Adipocyte (in vitro differentiated cells): ENCODE measurements around the gene MFRP.

Source experiments
- DNase-seq: peaks from one replicate; pipeline ENCODE4 v3.0.0-alpha.2; 2015; ENCODE audit warnings: low read depth
- H3K27me3 ChIP-seq: replicated peaks from 2 replicates; pipeline ENCODE4 v1.7.0; 2013; ENCODE audit warnings: mild to moderate bottlenecking, low read length, moderate library complexity; ENCODE audit not compliant: control insufficient read depth, insufficient read depth
- H3K36me3 ChIP-seq: 2 replicates; pipeline ENCODE4 v1.7.0; 2013; ENCODE audit warnings: low read length, mild to moderate bottlenecking, moderate library complexity; ENCODE audit not compliant: control insufficient read depth, insufficient read depth, severe bottlenecking
- H3K4me1 ChIP-seq: 2 replicates; pipeline ENCODE4 v1.7.0; 2013; ENCODE audit warnings: mild to moderate bottlenecking, low read length, moderate library complexity; ENCODE audit not compliant: control insufficient read depth, insufficient read depth
- H3K4me3 ChIP-seq: 2 replicates; pipeline ENCODE4 v1.7.0; 2013; ENCODE audit warnings: mild to moderate bottlenecking, low read length, moderate library complexity
- H3K9ac ChIP-seq: 2 replicates; pipeline ENCODE4 v1.7.0; 2013; ENCODE audit warnings: mild to moderate bottlenecking, low read length, moderate library complexity
- H3K9me3 ChIP-seq: 2 replicates; pipeline ENCODE4 v1.7.0; 2013; ENCODE audit warnings: mild to moderate bottlenecking, low read length, moderate library complexity; ENCODE audit not compliant: control insufficient read depth

The MFRP gene

DNA sequence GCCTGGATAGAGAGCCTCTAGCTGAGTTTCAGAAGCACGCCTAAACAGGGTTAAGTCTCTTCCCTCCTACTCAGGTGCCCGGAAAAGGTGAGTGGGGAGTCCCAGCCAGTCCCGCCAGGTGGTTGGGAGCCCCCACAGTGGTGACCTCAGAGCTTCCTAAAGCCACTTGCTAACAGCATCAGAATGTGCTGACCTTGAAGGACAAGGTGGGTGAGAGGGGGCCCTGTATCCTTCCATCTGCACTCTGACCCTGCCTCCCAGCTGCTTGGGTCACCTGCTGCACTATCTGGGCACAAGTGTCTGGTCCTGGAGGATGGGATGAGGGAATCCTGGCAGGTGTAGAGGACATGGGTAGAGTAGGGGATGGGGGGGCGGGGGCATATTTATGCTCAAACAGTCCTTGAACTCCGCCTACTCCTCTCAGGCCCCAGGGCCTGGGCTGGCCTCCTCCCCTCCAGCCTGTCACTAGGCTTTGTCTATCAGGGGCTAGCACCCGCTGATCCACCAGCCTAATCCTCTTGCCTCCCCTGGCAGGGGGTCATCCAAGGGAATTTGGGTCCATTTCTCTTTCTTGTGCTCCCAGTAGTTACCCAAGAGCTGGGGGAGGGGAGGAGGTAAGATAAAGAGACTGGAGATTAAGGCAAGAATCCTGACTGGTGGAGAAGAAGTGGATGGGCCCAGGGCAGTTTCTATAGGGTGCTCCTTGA, 31.6 kb upstream of the MFRP start:
- DNase-seq = no peak
- Histone ChIP-seq H3K4me3 (no peak overlapping the region), H3K4me1 (peaks cover 41% of the 10 kb centered on the region), H3K9me3 (no peaks in the 10 kb centered on the region), H3K36me3 (no peaks in the 10 kb centered on the region), H3K27me3 (no peaks in the 10 kb centered on the region), H3K9ac (no peak overlapping the region)

- no peak for DNase-seq
- H3K4me3 ChIP-seq = no peak overlapping the region
- H3K9ac ChIP-seq = no peak overlapping the region
- no peaks in the 10 kb centered on the region for H3K36me3 ChIP-seq
- no peaks in the 10 kb centered on the region for H3K9me3 ChIP-seq
- no peaks in the 10 kb centered on the region for H3K27me3 ChIP-seq
- peaks cover 41% of the 10 kb centered on the region for H3K4me1 ChIP-seq
These were observed 30.8 kb upstream of the MFRP start for GRCh38 chr11:119377112-119377901.

DNA sequence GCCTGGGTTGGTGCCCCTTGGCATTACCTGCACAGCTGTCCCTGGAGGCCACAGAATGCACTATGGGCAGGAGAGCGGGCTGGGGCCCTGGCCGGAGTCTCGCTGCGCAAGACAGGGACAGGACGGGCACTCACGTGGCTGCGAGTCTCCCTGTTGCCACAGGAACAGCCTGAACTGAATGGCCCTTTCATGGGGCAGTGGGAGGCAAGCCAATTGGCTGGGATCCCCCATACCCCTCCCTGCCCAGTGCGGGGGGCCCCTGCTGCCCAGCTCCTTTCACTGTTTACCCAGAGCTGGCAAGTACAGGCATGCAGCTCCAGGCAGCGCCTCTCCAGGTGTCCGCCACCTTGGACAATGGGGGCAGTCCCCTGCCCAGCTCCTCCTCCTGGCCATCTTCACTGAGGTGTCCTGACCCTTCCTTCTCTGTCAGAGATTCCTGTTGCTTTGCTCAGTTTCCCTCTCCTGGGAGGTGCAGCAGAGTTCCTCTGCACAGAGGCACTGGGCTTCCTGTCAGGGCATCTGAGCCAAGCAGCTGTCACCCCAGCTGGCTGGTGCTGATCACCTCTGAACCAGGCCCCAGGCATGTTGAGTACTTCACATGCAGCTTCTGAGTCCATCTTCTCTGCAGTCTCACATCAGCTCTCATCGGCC, 29.8 kb upstream of the MFRP start:
- H3K36me3 ChIP-seq = no peaks in the 10 kb centered on the region
- no peaks in the 10 kb centered on the region for H3K9me3 ChIP-seq
- peaks cover 34% of the 10 kb centered on the region for H3K4me1 ChIP-seq
- peak overlapping the region; percentile 7 for H3K9ac ChIP-seq
- H3K27me3 ChIP-seq = no peaks in the 10 kb centered on the region
- no peak for DNase-seq
- H3K4me3 ChIP-seq = no peak overlapping the region

DNA sequence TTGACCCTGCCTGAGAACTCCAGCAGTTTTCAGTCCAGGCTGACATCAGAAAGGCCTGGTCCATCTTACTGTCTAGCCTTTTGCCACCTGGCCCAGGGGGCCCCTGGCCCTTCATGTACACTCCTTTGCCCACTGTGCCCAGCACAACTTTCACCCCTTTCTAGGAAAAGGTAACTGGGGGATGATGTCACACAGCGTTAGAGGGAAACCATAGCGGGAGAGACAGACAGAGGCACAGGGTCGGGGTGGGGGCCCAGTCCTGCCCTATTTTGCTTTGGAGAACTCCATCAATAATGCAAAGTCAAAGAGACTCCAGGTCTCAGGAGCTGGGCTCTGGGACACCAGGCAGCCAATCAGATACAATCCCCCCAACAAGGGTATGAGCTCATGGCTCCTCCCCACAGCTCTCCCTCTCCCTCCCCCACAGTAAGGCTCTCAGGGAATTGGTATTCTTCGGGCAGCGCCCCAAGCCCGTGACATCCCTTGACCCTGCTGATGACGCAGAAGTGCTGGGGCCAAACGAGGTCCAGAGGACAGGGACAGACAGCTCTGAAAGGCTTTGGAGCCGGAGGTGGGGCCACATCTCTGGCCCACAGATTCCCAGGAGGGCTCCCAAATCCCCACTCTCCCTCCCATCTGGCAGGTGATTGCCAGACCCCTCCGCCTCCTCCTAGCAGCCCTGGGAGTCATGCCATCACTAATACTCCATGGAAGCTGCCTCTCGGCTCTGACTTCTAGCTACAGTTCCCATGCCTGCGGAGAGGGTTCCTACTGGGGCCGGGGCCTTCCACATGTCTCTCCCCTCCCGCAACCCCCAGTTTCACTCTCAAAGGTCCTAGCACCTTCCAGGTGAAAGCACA, 29.1 kb upstream of the MFRP start:
- no peak overlapping the region for H3K4me3 ChIP-seq
- H3K9ac ChIP-seq = peak overlapping the region; percentile 7
- H3K27me3 ChIP-seq = no peaks in the 10 kb centered on the region
- DNase-seq = no peak
- H3K9me3 ChIP-seq = no peaks in the 10 kb centered on the region
- H3K4me1 ChIP-seq = peaks cover 32% of the 10 kb centered on the region
- H3K36me3 ChIP-seq = no peaks in the 10 kb centered on the region

- Histone ChIP-seq H3K4me1 (peaks cover 36% of the 10 kb centered on the region), H3K4me3 (no peak overlapping the region), H3K27me3 (no peaks in the 10 kb centered on the region), H3K36me3 (no peaks in the 10 kb centered on the region), H3K9me3 (no peaks in the 10 kb centered on the region), H3K9ac (no peak overlapping the region)
- DNase-seq = no peak
These were observed 28.3 kb upstream of the MFRP start for GRCh38 chr11:119374632-119375336.

GRCh38 chr11:119373921-119374631, 27.6 kb upstream of the MFRP start:
- Histone ChIP-seq H3K9me3 (no peaks in the 10 kb centered on the region), H3K36me3 (no peaks in the 10 kb centered on the region), H3K27me3 (no peaks in the 10 kb centered on the region), H3K9ac (peak overlapping the region; percentile 13), H3K4me1 (peaks cover 38% of the 10 kb centered on the region), H3K4me3 (no peak overlapping the region)
- peak; percentile 86 for DNase-seq

- no peaks in the 10 kb centered on the region for H3K9me3 ChIP-seq
- no peak overlapping the region for H3K4me3 ChIP-seq
- DNase-seq = no peak
- peaks cover 45% of the 10 kb centered on the region for H3K4me1 ChIP-seq
- H3K27me3 ChIP-seq = no peaks in the 10 kb centered on the region
- no peaks in the 10 kb centered on the region for H3K36me3 ChIP-seq
- peak overlapping the region; percentile 13 for H3K9ac ChIP-seq
These were observed 26.8 kb upstream of the MFRP start for GRCh38 chr11:119373059-119373920.

GRCh38 chr11:119372260-119373058, 26.0 kb upstream of the MFRP start:
- no peak overlapping the region for H3K9ac ChIP-seq
- no peak for DNase-seq
- H3K9me3 ChIP-seq = no peaks in the 10 kb centered on the region
- H3K4me1 ChIP-seq = peaks cover 52% of the 10 kb centered on the region
- H3K27me3 ChIP-seq = no peaks in the 10 kb centered on the region
- H3K36me3 ChIP-seq = no peaks in the 10 kb centered on the region
- H3K4me3 ChIP-seq = no peak overlapping the region

GRCh38 chr11:119371778-119372182, 25.3 kb upstream of the MFRP start:
- DNase-seq = no peak
- Histone ChIP-seq H3K4me3 (no peak overlapping the region), H3K36me3 (no peaks in the 10 kb centered on the region), H3K27me3 (no peaks in the 10 kb centered on the region), H3K4me1 (peaks cover 52% of the 10 kb centered on the region), H3K9me3 (no peaks in the 10 kb centered on the region), H3K9ac (no peak overlapping the region)
